ENCODE data around the gene ZIK1. TPM values are rescaled to one million over a fixed set of nuclear protein-coding genes. Genes with fewer than 3 reads are reported as not detected.

Gene ZIK1
- total RNA-seq, 4 donors from 2014 or later = 0.54 to 6.6 (median 1.9) TPM

DNA sequence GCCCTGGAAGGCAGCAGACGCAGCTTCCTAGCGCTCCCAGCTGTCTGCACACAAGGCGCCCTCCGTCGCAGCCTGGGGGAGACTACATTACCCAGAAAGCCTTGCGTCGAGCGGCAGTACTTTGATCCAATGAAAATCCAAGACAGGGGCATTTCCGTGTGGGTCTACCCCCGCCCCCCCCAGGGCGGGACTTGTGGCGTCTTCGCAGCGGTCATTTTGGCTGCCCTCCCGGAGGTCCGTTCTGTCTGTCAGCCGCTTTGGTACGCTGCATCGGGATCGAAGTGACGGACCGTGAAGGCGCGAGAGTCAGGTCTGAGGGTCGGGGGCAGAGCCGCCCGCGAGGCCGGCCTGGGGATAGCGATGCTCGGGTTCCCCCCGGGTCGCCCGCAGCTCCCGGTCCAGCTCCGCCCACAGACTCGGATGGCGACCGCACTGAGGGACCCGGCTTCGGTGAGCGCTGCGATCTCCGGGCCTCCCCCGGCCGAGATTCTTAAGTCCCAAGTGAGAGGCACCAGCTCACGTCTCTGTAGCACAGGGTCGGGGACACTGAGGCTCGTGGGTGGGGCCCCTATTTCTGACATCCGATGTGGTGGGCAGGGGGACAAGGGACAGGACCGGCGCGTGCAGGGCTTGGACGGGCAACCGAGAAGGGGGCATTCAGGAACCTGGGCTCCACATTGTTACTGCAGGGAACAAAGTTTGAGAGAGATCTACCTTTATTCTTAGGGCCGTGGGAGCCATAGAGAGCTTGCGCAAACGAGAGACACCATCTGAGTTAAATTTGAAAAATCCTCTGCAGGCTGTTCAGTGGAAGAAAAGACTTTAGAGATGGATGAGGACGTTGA is 49.3 kb downstream of the ZIK1 start, which contains the start of gene ZNF211:
ZNF211 (plus strand) TSS at position 182 of the 845 bp plus-strand sequence; CDS start at position 361, 179 bp downstream.
- H3K36me3 ChIP-seq = peaks cover 0 to 34% (median 0%) of the 10 kb centered on the region in 3 donors
- peaks cover 0 to 16% (median 3%) of the 10 kb centered on the region in 4 donors for H3K4me1 ChIP-seq
- H3K27me3 ChIP-seq = no peaks in the 10 kb centered on the region
- H3K4me3 ChIP-seq = peak within 1 kb of the TSS; percentile 83 to 97 (median 90)
- peaks cover 0 to 14% (median 4%) of the 10 kb centered on the region in 4 donors for H3K9me3 ChIP-seq
- peak within 1 kb of the TSS; percentile 71 to 82 (median 80) for H3K27ac ChIP-seq
- peak; percentile 87 to 96 (median 93) for DNase-seq
- no peak for TF ChIP-seq POLR2A (IDR thresholded peaks at IDR 0.05)
- TF ChIP-seq, protein P1, sequence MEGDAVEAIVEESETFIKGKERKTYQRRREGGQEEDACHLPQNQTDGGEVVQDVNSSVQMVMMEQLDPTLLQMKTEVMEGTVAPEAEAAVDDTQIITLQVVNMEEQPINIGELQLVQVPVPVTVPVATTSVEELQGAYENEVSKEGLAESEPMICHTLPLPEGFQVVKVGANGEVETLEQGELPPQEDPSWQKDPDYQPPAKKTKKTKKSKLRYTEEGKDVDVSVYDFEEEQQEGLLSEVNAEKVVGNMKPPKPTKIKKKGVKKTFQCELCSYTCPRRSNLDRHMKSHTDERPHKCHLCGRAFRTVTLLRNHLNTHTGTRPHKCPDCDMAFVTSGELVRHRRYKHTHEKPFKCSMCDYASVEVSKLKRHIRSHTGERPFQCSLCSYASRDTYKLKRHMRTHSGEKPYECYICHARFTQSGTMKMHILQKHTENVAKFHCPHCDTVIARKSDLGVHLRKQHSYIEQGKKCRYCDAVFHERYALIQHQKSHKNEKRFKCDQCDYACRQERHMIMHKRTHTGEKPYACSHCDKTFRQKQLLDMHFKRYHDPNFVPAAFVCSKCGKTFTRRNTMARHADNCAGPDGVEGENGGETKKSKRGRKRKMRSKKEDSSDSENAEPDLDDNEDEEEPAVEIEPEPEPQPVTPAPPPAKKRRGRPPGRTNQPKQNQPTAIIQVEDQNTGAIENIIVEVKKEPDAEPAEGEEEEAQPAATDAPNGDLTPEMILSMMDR (IDR thresholded peaks at IDR 0.05) = no peak

DNA sequence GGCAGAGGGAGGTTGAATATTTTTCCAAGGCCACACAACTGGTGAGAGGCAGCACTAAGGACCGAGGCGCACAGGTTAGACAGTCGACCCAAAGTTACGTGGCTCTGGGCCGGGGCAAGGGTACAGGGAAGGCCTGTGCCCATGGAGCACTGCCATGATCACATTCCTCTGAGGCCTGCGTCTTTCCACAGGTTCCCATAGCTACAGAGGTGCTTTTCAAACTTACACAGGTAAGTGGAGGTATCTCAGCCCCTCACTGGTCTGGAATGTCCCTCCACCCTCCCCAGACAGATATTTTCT is 49.8 kb downstream of the ZIK1 start:
- Histone ChIP-seq H3K36me3 (peaks cover 0 to 38% (median 0%) of the 10 kb centered on the region in 3 donors), H3K27ac (no peak overlapping the region), H3K4me3 (peak overlapping the region; percentile 83 to 97 (median 90)), H3K27me3 (no peaks in the 10 kb centered on the region), H3K9me3 (peaks cover 0 to 20% (median 4%) of the 10 kb centered on the region in 4 donors), H3K4me1 (peaks cover 0 to 16% (median 3%) of the 10 kb centered on the region in 4 donors)
- TF ChIP-seq, protein P1 (IDR thresholded peaks at IDR 0.05) = no peak
- no peak for TF ChIP-seq POLR2A (IDR thresholded peaks at IDR 0.05)
- no peak for DNase-seq

DNA sequence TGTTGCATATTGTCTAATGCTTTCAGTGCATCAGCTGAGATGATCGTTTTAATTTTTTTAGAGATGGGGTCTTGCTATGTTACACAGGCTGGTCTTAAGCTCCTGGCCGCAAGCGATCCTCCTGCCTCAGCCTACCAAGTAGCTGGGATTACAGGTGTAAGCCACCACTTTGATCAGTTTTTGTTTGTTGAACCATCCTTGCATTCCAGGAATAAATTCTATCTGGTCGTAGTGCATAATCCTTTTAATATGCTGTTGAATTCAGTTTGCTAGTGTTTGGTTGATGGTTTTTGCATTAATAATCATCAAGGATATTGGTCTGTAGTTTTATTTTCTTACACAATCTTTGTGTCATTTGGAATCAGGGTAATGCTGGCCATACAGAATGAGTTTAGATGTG is 53.4 kb downstream of the ZIK1 start:
- DNase-seq = no peak
- Histone ChIP-seq H3K4me1 (peaks cover 0 to 15% (median 3%) of the 10 kb centered on the region in 4 donors), H3K36me3 (peaks cover 4 to 73% (median 17%) of the 10 kb centered on the region in 3 donors), H3K9me3 (peaks cover 0 to 50% (median 19%) of the 10 kb centered on the region in 4 donors), H3K4me3 (no peak overlapping the region), H3K27me3 (no peaks in the 10 kb centered on the region), H3K27ac (no peak overlapping the region)
- TF ChIP-seq, protein P1 (IDR thresholded peaks at IDR 0.05) = no peak
- TF ChIP-seq POLR2A (IDR thresholded peaks at IDR 0.05) = no peak

DNA sequence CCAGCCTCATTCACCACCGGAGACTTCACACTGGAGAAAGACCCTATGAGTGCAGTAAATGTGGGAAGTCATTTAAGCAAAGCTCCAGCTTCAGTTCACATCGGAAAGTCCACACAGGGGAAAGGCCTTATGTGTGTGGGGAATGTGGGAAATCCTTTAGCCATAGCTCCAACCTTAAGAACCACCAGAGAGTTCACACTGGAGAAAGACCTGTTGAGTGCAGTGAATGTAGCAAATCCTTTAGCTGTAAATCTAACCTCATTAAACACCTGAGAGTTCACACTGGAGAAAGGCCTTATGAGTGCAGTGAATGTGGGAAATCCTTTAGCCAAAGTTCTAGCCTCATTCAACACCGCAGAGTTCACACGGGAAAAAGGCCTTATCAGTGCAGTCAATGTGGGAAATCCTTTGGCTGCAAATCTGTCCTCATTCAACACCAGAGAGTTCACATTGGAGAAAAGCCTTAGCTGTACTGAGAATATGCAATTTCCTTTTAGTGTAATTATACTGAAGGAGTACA is 57.8 kb downstream of the ZIK1 start:
- Histone ChIP-seq H3K36me3 (peaks cover 4 to 52% (median 17%) of the 10 kb centered on the region in 3 donors), H3K27me3 (no peaks in the 10 kb centered on the region), H3K4me3 (no peak overlapping the region), H3K27ac (no peak overlapping the region), H3K4me1 (no peaks in the 10 kb centered on the region), H3K9me3 (peaks cover 0 to 60% (median 22%) of the 10 kb centered on the region in 4 donors)
- no peak for TF ChIP-seq POLR2A (IDR thresholded peaks at IDR 0.05)
- TF ChIP-seq, protein P1 (IDR thresholded peaks at IDR 0.05) = no peak
- no peak for DNase-seq

DNA sequence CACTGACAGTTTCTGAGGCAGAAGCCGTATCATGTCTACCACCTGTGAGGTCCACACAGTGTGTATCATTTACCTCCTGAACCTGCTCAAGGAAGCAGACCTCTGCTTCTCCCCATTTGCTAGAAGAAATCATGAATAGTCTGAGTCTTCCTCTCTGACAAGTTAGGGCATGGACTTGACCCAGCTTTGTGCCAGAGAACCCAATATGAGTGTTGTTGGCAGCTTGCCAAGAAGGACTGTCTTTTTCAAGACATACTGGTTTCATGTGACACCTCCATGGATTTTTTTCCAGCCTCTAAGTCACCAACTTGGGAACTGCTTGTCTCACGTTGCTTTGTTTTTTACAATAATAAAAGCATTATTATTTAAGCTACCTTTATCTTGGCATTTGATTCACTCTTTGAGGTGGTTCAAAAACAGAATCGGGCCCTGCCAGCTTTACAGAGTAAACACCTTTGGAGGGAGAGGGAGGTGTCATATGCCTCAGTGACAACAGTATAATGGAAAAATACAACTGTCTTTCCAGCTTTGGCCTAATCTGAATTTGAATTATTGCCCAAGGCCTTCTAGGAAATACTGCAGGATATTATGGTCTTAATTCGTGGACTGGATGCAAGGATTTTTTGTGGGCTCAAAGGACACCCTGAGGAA is 58.6 kb downstream of the ZIK1 start:
- no peak overlapping the region for H3K4me3 ChIP-seq

More for the DNA sequence above, 58.6 kb downstream of the ZIK1 start:
- Histone ChIP-seq H3K36me3 (peaks cover 4 to 45% (median 17%) of the 10 kb centered on the region in 3 donors), H3K27me3 (no peaks in the 10 kb centered on the region), H3K4me1 (no peaks in the 10 kb centered on the region), H3K27ac (no peak overlapping the region), H3K9me3 (peaks cover 0 to 58% (median 21%) of the 10 kb centered on the region in 4 donors)
- TF ChIP-seq, protein P1 (IDR thresholded peaks at IDR 0.05) = no peak
- no peak for TF ChIP-seq POLR2A (IDR thresholded peaks at IDR 0.05)
- DNase-seq = no peak

Other genes with a start within 250 kb of the ZIK1 start
- 10 to 100 TPM in 1 of 4 donors, 1 to 10 TPM in 3; 2.1 to 10.7 (median 3.7) TPM for gene ZNF304, start 232.9 kb upstream of the ZIK1 start, total RNA-seq
- 10 to 100 TPM in 2 of 4 donors, 1 to 10 TPM in 2; 3.0 to 67.7 (median 9.9) TPM for gene TRAPPC2B, start 220.6 kb upstream of the ZIK1 start, total RNA-seq
- 1 to 10 TPM in 3 of 4 donors, under 1 TPM in 1; 0.53 to 6.6 (median 3.6) TPM for gene ZNF547, start 220.6 kb upstream of the ZIK1 start, total RNA-seq
- 10 to 100 TPM; 10.7 to 47.9 (median 20.7) TPM for gene ZNF548, start 194.3 kb upstream of the ZIK1 start, total RNA-seq
- 10 to 100 TPM in 3 of 4 donors, 1 to 10 TPM in 1; 7.9 to 21.5 (median 14.6) TPM for gene ZNF17, start 173.0 kb upstream of the ZIK1 start, total RNA-seq
- 10 to 100 TPM in 2 of 4 donors, 1 to 10 TPM in 2; 5.7 to 12.8 (median 10.6) TPM for gene ZNF749, start 148.8 kb upstream of the ZIK1 start, total RNA-seq
- gene VN1R1, start 127.0 kb upstream of the ZIK1 start, total RNA-seq = 1 to 10 TPM in 1 of 4 donors, not detected in 3; 1.1 TPM
- 10 to 100 TPM in 2 of 4 donors, 1 to 10 TPM in 2; 4.0 to 32.2 (median 12.0) TPM for gene ZNF772, start 106.6 kb upstream of the ZIK1 start, total RNA-seq
- 10 to 100 TPM in 1 of 4 donors, 1 to 10 TPM in 2, under 1 TPM in 1; 0.83 to 16.7 (median 5.4) TPM for gene ZNF419, start 96.4 kb upstream of the ZIK1 start, total RNA-seq
- 10 to 100 TPM in 1 of 4 donors, 1 to 10 TPM in 3; 6.3 to 10.7 (median 9.7) TPM for gene ZNF773, start 84.2 kb upstream of the ZIK1 start, total RNA-seq
- gene ZNF549, start 56.8 kb upstream of the ZIK1 start, total RNA-seq = 1 to 10 TPM; 4.0 to 7.4 (median 4.7) TPM
- gene ZNF550, start 24.3 kb upstream of the ZIK1 start, total RNA-seq = 10 to 100 TPM in 2 of 4 donors, 1 to 10 TPM in 2; 5.4 to 17.4 (median 12.3) TPM
- gene ZNF416, start 5.2 kb upstream of the ZIK1 start, total RNA-seq = 1 to 10 TPM; 1.9 to 5.8 (median 2.9) TPM
- 1 to 10 TPM in 3 of 4 donors, under 1 TPM in 1; 0.76 to 4.1 (median 1.8) TPM for gene ZNF530, start 15.7 kb downstream of the ZIK1 start, total RNA-seq
- 10 to 100 TPM in 2 of 4 donors, 1 to 10 TPM in 2; 9.6 to 18.9 (median 12.8) TPM for gene ZNF134, start 30.1 kb downstream of the ZIK1 start, total RNA-seq
- 10 to 100 TPM in 3 of 4 donors, 1 to 10 TPM in 1; 8.8 to 20.6 (median 16.8) TPM for gene ZNF211, start 49.0 kb downstream of the ZIK1 start, total RNA-seq
- gene ZSCAN4, start 84.8 kb downstream of the ZIK1 start, total RNA-seq = not detected
- gene ZNF551, start 97.8 kb downstream of the ZIK1 start, total RNA-seq = 10 to 100 TPM in 3 of 4 donors, 1 to 10 TPM in 1; 9.1 to 17.9 (median 12.5) TPM
- gene ZNF154, start 125.1 kb downstream of the ZIK1 start, total RNA-seq = 1 to 10 TPM in 2 of 4 donors, under 1 TPM in 2; 0.57 to 5.0 (median 1.3) TPM
- 1 to 10 TPM; 2.6 to 5.0 (median 3.7) TPM for gene ZNF671, start 143.5 kb downstream of the ZIK1 start, total RNA-seq
- gene ZNF776, start 162.7 kb downstream of the ZIK1 start, total RNA-seq = 10 to 100 TPM; 11.3 to 25.6 (median 15.8) TPM
- 10 to 100 TPM; 14.2 to 39.6 (median 23.8) TPM for gene ZNF586, start 185.5 kb downstream of the ZIK1 start, total RNA-seq
- gene ZNF552, start 230.8 kb downstream of the ZIK1 start, total RNA-seq = 10 to 100 TPM in 3 of 4 donors, 1 to 10 TPM in 1; 7.4 to 49.2 (median 37.4) TPM
- gene ZNF587B, start 246.2 kb downstream of the ZIK1 start, total RNA-seq = 10 to 100 TPM; 19.3 to 32.4 (median 25.0) TPM

All from Peyer's patch (tissue), 4 donors.